ENCODE results near the gene FTH1. TPM values are rescaled to one million over a fixed set of nuclear protein-coding genes. Genes with fewer than 3 reads are reported as not detected.

The FTH1 gene
- total RNA-seq, 2 donors from 2014 or later, result 2,265 to 2,787 TPM

- H3K27ac ChIP-seq, result peak overlapping the region; percentile 79 to 80
- TF ChIP-seq CTCF (IDR thresholded peaks at IDR 0.05), result no peak
- no peaks in the 10 kb centered on the region for H3K36me3 ChIP-seq
- DNase-seq (ENCODE audit: low spot score), result no peak
- no peaks in the 10 kb centered on the region for H3K9me3 ChIP-seq
- peak overlapping the region; percentile 62 to 72 for H3K4me3 ChIP-seq
- peaks cover 0 to 36% of the 10 kb centered on the region in 2 donors for H3K4me1 ChIP-seq
- no peaks in the 10 kb centered on the region for H3K27me3 ChIP-seq
Measured at GRCh38 chr11:61916737-61917333, 50.6 kb downstream of the FTH1 start.

GRCh38 chr11:61914471-61915171 is 52.8 kb downstream of the FTH1 start:
- DNase-seq (ENCODE audit: low spot score), result no peak
- Histone ChIP-seq H3K27ac (peak overlapping the region in 1 of 2 donors; percentile 80), H3K9me3 (no peaks in the 10 kb centered on the region), H3K36me3 (no peaks in the 10 kb centered on the region), H3K27me3 (no peaks in the 10 kb centered on the region), H3K4me1 (peaks cover 0 to 50% of the 10 kb centered on the region in 2 donors), H3K4me3 (no peak overlapping the region)
- TF ChIP-seq CTCF (IDR thresholded peaks at IDR 0.05), result no peak

Other genes starting within 250 kb of the FTH1 start
- gene MYRF, start 215.0 kb downstream of the FTH1 start, total RNA-seq, result 10 to 100 TPM in 1 of 2 donors, 1 to 10 TPM in 1; 7.0 to 13.1 TPM
- gene TMEM258, start 175.0 kb downstream of the FTH1 start, total RNA-seq, result 10 to 100 TPM; 43.4 to 54.7 TPM
- 1 to 10 TPM; 3.7 to 4.0 TPM for gene FEN1, start 174.7 kb downstream of the FTH1 start, total RNA-seq
- 10 to 100 TPM; 21.8 to 28.4 TPM for gene FADS1, start 150.6 kb downstream of the FTH1 start, total RNA-seq
- 10 to 100 TPM in 1 of 2 donors, 1 to 10 TPM in 1; 5.1 to 10.2 TPM for gene FADS2, start 139.3 kb downstream of the FTH1 start, total RNA-seq
- gene FADS3, start 76.1 kb downstream of the FTH1 start, total RNA-seq, result 10 to 100 TPM; 48.7 to 93.0 TPM
- gene RAB3IL1, start 50.1 kb downstream of the FTH1 start, total RNA-seq, result 10 to 100 TPM in 1 of 2 donors, 1 to 10 TPM in 1; 4.3 to 16.8 TPM
- 1 to 10 TPM; 1.3 to 4.7 TPM for gene BEST1, start 17.3 kb downstream of the FTH1 start, total RNA-seq
- gene INCENP, start 156.4 kb upstream of the FTH1 start, total RNA-seq, result 1 to 10 TPM; 8.1 to 8.5 TPM
- gene SCGB1D1, start 222.6 kb upstream of the FTH1 start, total RNA-seq, result not detected
- not detected for gene SCGB2A1, start 241.0 kb upstream of the FTH1 start, total RNA-seq